OCI-LY3 (cell line): ENCODE measurements around the gene SYNJ1.
A peak's percentile ranks its signal among the peaks of the same experiment; 100 is the strongest.

Experiments
- H2AFZ ChIP-seq: fragments of 200-600, 300-600 bp; shearing (Covaris generic); 2 replicates; pipeline ENCODE4 v1.6.0; 2014; ENCODE audit warnings: antibody characterized with exemption, low read depth, low read length
- H3K27ac ChIP-seq: fragments of 200-600, 300-600 bp; sonication (generic); 2 replicates; pipeline ENCODE4 v1.5.1; 2014; ENCODE audit warnings: mild to moderate bottlenecking, low read length, moderate library complexity, mixed read lengths
- H3K27me3 ChIP-seq: fragments of 200-600, 300-600 bp; sonication (generic); 2 replicates; pipeline ENCODE4 v1.6.1; 2014; ENCODE audit warnings: low read depth, low read length, mixed read lengths
- H3K36me3 ChIP-seq: fragments of 200-600, 300-600 bp; sonication (generic); replicated peaks from 2 replicates; pipeline ENCODE3; 2014; ENCODE audit warnings: low read depth, low read length, mixed read lengths
- H3K4me1 ChIP-seq: fragments of 300-600, 200-600 bp; sonication (generic); 2 replicates; pipeline ENCODE4 v1.6.1; 2014; ENCODE audit warnings: low read length, mixed read lengths
- H3K4me2 ChIP-seq: fragments of 200-600, 300-600 bp; sonication (generic); 2 replicates; pipeline ENCODE4 v1.6.1; 2014; ENCODE audit warnings: low read length, mixed read lengths
- H3K4me3 ChIP-seq: fragments of 300-600, 200-600 bp; sonication (generic); 2 replicates; pipeline ENCODE4 v1.5.1; 2014; ENCODE audit warnings: antibody characterized with exemption, mild to moderate bottlenecking, low read length, moderate library complexity
- H3K79me2 ChIP-seq: fragments of 300-600, 200-600 bp; shearing (Covaris generic); 2 replicates; pipeline ENCODE4 v1.6.1; 2014; ENCODE audit warnings: mild to moderate bottlenecking, low read length, mixed read lengths
- H3K9ac ChIP-seq: fragments of 300-600, 200-600 bp; shearing (Covaris generic); 2 replicates; pipeline ENCODE4 v1.6.0; 2014; ENCODE audit warnings: mild to moderate bottlenecking, low read length, moderate library complexity
- H3K9me3 ChIP-seq: fragments of 200-600, 300-600 bp; shearing (Covaris generic); 2 replicates; pipeline ENCODE4 v1.6.1; 2014; ENCODE audit warnings: low read length, mixed read lengths; ENCODE audit not compliant: insufficient read depth
- H4K20me1 ChIP-seq: fragments of 200-600, 300-600 bp; sonication (generic); 2 replicates; pipeline ENCODE4 v1.6.1; 2016; ENCODE audit warnings: low read length, mixed read lengths; ENCODE audit not compliant: insufficient read depth
- CTCF ChIP-seq: fragments of 200-600, 300-600 bp; sonication (generic); IDR thresholded peaks from 2 replicates; pipeline ENCODE4 v1.5.1; 2014; ENCODE audit warnings: antibody characterized with exemption, low read length, low read depth
- EZH2phosphoT487 ChIP-seq: fragments of 200-600 bp; shearing (Covaris generic); IDR thresholded peaks from 2 replicates; pipeline ENCODE4 v1.6.1; 2018; ENCODE audit warnings: antibody characterized with exemption, mixed run types, low read depth

The SYNJ1 gene

GRCh38 chr21:32658524-32658923, 69.3 kb downstream of the SYNJ1 start:
- Histone ChIP-seq H3K27ac (no peak overlapping the region), H3K36me3 (no peaks in the 10 kb centered on the region), H4K20me1 (no peaks in the 10 kb centered on the region), H3K79me2 (no peaks in the 10 kb centered on the region), H3K9me3 (no peaks in the 10 kb centered on the region), H3K4me2 (no peak overlapping the region), H3K4me3 (no peak overlapping the region), H3K4me1 (no peaks in the 10 kb centered on the region), H2AFZ (no peak overlapping the region), H3K27me3 (no peaks in the 10 kb centered on the region), H3K9ac (no peak overlapping the region)
- TF ChIP-seq EZH2phosphoT487 (no peak), CTCF (no peak)

GRCh38 chr21:32653326-32653901, 74.4 kb downstream of the SYNJ1 start:
- no peak overlapping the region for H3K4me3 ChIP-seq
- no peak overlapping the region for H3K4me2 ChIP-seq
- no peak overlapping the region for H3K9ac ChIP-seq
- H3K27ac ChIP-seq, result no peak overlapping the region
- no peaks in the 10 kb centered on the region for H3K27me3 ChIP-seq
- no peaks in the 10 kb centered on the region for H3K4me1 ChIP-seq
- H4K20me1 ChIP-seq, result no peaks in the 10 kb centered on the region
- no peak overlapping the region for H2AFZ ChIP-seq
- H3K9me3 ChIP-seq, result no peaks in the 10 kb centered on the region
- TF ChIP-seq EZH2phosphoT487 (no peak), CTCF (peak; percentile 65)
- no peaks in the 10 kb centered on the region for H3K36me3 ChIP-seq
- H3K79me2 ChIP-seq, result no peaks in the 10 kb centered on the region

GRCh38 chr21:32648165-32648564, 79.6 kb downstream of the SYNJ1 start:
- no peak overlapping the region for H3K9ac ChIP-seq
- H3K9me3 ChIP-seq, result no peaks in the 10 kb centered on the region
- H4K20me1 ChIP-seq, result no peaks in the 10 kb centered on the region
- H3K27ac ChIP-seq, result no peak overlapping the region
- H3K36me3 ChIP-seq, result no peaks in the 10 kb centered on the region
- H3K4me1 ChIP-seq, result no peaks in the 10 kb centered on the region
- H3K79me2 ChIP-seq, result no peaks in the 10 kb centered on the region
- TF ChIP-seq CTCF (no peak), EZH2phosphoT487 (no peak)
- no peaks in the 10 kb centered on the region for H3K27me3 ChIP-seq
- no peak overlapping the region for H2AFZ ChIP-seq
- no peak overlapping the region for H3K4me2 ChIP-seq
- H3K4me3 ChIP-seq, result no peak overlapping the region

- Histone ChIP-seq H3K4me2 (no peak overlapping the region), H3K27ac (no peak overlapping the region), H3K27me3 (no peaks in the 10 kb centered on the region), H3K4me1 (no peaks in the 10 kb centered on the region), H3K79me2 (no peaks in the 10 kb centered on the region), H2AFZ (no peak overlapping the region), H3K9ac (no peak overlapping the region), H3K9me3 (no peaks in the 10 kb centered on the region), H3K4me3 (no peak overlapping the region), H3K36me3 (no peaks in the 10 kb centered on the region), H4K20me1 (no peaks in the 10 kb centered on the region)
- TF ChIP-seq EZH2phosphoT487 (no peak), CTCF (no peak)
Observed at GRCh38 chr21:32645261-32646182, 82.3 kb downstream of the SYNJ1 start.
